ENCODE measurements around the gene NUP107. TPM values are rescaled to one million over a fixed set of nuclear protein-coding genes. Genes with fewer than 3 reads are reported as not detected.

Gene NUP107
- total RNA-seq, 1 experiment from 2014 or later: 106 TPM

- no peak for ATAC-seq
- no TSS peak for BruUV-seq (replicated peaks)
- Histone ChIP-seq H3K27ac (ENCODE audit: low read length) (no peak overlapping the region), H3K9me3 (ENCODE audit: low read length) (no peaks in the 10 kb centered on the region), H3K36me3 (ENCODE audit: low read depth, low read length) (no peaks in the 10 kb centered on the region), H3K79me2 (ENCODE audit: low read length) (no peaks in the 10 kb centered on the region), H3K4me2 (ENCODE audit: low read length) (no peak overlapping the region), H4K20me1 (ENCODE audit: low read length) (no peaks in the 10 kb centered on the region), H3K4me3 (ENCODE audit: low read length) (no peak overlapping the region), H3K4me1 (ENCODE audit: insufficient read depth, low read length) (no peaks in the 10 kb centered on the region), H3K9me2 (replicated peaks; ENCODE audit: low read length) (no peaks in the 10 kb centered on the region), H3F3A (ENCODE audit: low read length, unreplicated experiment) (no peaks in the 10 kb centered on the region), H2AFZ (ENCODE audit: low read length) (no peak overlapping the region), H3K9ac (ENCODE audit: low read length) (no peak overlapping the region), H3K27me3 (ENCODE audit: low read length) (no peaks in the 10 kb centered on the region)
- ChIA-PET POLR2A (ENCODE audit: unreplicated experiment) (no interaction called here), CTCF (no interaction called here)
- intact Hi-C loops (cut with micrococcal nuclease): no loop called here
- DNase-seq: no peak
- TF ChIP-seq EZH2 (IDR thresholded peaks at IDR 0.05; ENCODE audit: low read length, unreplicated experiment): no peak
- no peak for TF ChIP-seq EZH2phosphoT487 (IDR thresholded peaks at IDR 0.05; ENCODE audit: borderline replicate concordance, low read length)
- TF ChIP-seq CTCF (conservative IDR thresholded peaks at IDR 0.05; ENCODE audit: low read depth, low read length): no peak
These were observed 94.0 kb downstream of the NUP107 start for GRCh38 chr12:68780731-68781130.

- Histone ChIP-seq H3K9me2 (replicated peaks; ENCODE audit: low read length) (no peaks in the 10 kb centered on the region), H3K4me1 (ENCODE audit: insufficient read depth, low read length) (no peaks in the 10 kb centered on the region), H3K9me3 (ENCODE audit: low read length) (no peaks in the 10 kb centered on the region), H3K79me2 (ENCODE audit: low read length) (no peaks in the 10 kb centered on the region), H4K20me1 (ENCODE audit: low read length) (no peaks in the 10 kb centered on the region), H3K4me3 (ENCODE audit: low read length) (no peak overlapping the region), H3K9ac (ENCODE audit: low read length) (no peak overlapping the region), H3K36me3 (ENCODE audit: low read depth, low read length) (no peaks in the 10 kb centered on the region), H2AFZ (ENCODE audit: low read length) (no peak overlapping the region), H3K27ac (ENCODE audit: low read length) (no peak overlapping the region), H3K27me3 (ENCODE audit: low read length) (no peaks in the 10 kb centered on the region), H3K4me2 (ENCODE audit: low read length) (no peak overlapping the region), H3F3A (ENCODE audit: low read length, unreplicated experiment) (no peaks in the 10 kb centered on the region)
- intact Hi-C loops (cut with micrococcal nuclease): no loop called here
- TF ChIP-seq EZH2 (IDR thresholded peaks at IDR 0.05; ENCODE audit: low read length, unreplicated experiment) (no peak), EZH2phosphoT487 (IDR thresholded peaks at IDR 0.05; ENCODE audit: borderline replicate concordance, low read length) (no peak), CTCF (conservative IDR thresholded peaks at IDR 0.05; ENCODE audit: low read depth, low read length) (no peak)
- CTCF ChIA-PET: no interaction called here
- BruUV-seq (replicated peaks): no TSS peak
- ATAC-seq (no peak), DNase-seq (no peak)
- POLR2A ChIA-PET (ENCODE audit: unreplicated experiment): no interaction called here
These were observed 95.0 kb downstream of the NUP107 start for GRCh38 chr12:68781728-68782127.

DNA sequence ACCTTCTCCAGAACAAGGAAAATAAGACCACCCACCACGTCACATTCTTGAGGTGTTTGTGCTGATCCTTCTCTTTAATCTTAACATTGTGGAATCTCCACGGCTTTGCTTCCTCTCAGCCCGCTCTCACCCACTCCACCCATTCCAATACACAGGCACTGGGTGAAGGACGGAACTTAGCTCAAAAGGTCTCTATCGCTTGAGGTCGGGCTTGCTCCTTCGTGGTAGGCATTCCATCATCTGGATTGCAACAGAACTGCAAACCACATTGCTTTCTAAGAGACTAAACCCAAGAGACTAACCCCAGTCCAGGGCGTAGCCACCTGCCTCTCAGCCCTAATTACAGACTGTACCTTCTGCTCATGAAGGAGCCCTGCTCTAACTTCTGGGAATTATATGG lies 97.2 kb downstream of the NUP107 start:
- Histone ChIP-seq H3K27ac (ENCODE audit: low read length) (no peak overlapping the region), H3K4me1 (ENCODE audit: insufficient read depth, low read length) (no peaks in the 10 kb centered on the region), H3K9me3 (ENCODE audit: low read length) (no peaks in the 10 kb centered on the region), H4K20me1 (ENCODE audit: low read length) (no peaks in the 10 kb centered on the region), H3K4me2 (ENCODE audit: low read length) (no peak overlapping the region), H2AFZ (ENCODE audit: low read length) (no peak overlapping the region), H3K9ac (ENCODE audit: low read length) (no peak overlapping the region), H3K9me2 (replicated peaks; ENCODE audit: low read length) (no peaks in the 10 kb centered on the region), H3K27me3 (ENCODE audit: low read length) (no peaks in the 10 kb centered on the region), H3K4me3 (ENCODE audit: low read length) (no peak overlapping the region), H3K79me2 (ENCODE audit: low read length) (no peaks in the 10 kb centered on the region), H3K36me3 (ENCODE audit: low read depth, low read length) (no peaks in the 10 kb centered on the region), H3F3A (ENCODE audit: low read length, unreplicated experiment) (no peaks in the 10 kb centered on the region)
- intact Hi-C loops (cut with micrococcal nuclease): no loop called here
- BruUV-seq (replicated peaks): no TSS peak
- DNase-seq (no peak), ATAC-seq (no peak)
- TF ChIP-seq EZH2 (IDR thresholded peaks at IDR 0.05; ENCODE audit: low read length, unreplicated experiment) (no peak), EZH2phosphoT487 (IDR thresholded peaks at IDR 0.05; ENCODE audit: borderline replicate concordance, low read length) (no peak), CTCF (conservative IDR thresholded peaks at IDR 0.05; ENCODE audit: low read depth, low read length) (no peak)
- ChIA-PET POLR2A (ENCODE audit: unreplicated experiment) (no interaction called here), CTCF (no interaction called here)

All from PC-3 (cell line).